ENCODE measurements around the gene RASSF7.

DNA sequence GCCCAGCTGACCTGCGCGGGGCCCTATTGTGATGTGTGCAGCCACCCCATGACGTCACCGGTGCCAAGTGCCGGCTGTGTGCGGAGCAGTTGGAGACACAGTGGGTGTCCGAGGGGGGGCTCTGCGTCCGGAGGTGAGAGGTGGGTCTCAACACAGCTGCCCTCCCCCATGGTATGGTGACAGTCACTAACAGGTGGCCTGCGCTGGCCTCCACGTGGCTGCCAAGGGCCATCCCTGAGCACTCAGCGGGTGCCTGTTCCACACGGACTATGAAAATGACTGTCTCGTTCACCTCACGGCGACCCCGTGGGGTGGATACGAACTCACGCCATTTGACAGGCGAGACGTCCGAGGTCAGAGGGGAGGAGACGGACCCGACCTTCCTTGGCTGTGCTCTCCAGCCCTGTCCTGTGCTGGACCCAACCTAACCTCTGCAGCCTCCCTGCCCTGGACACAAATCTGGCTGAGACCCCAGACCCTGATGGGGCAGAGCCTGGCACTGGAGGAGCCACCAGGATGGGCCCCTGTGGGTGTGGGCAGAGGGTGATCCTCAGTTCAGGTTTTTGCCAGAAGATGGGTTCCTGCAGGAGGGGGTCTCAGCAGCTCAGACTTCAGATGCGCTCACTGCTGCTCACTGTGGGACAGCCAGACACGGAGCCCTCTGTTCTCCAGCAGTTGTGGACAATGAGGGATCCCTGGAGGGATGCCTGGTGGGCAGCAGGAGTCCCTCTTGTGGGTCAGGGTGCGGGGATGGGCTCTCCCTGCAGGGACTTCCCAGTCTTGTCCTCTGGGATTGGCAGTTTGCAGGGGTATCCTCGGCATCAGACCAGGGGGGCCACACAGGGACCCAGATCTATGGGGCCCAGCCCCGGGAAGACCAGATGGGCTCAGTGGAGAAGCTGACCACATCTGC is 31.7 kb upstream of the RASSF7 start:
- TF ChIP-seq, protein P1, sequence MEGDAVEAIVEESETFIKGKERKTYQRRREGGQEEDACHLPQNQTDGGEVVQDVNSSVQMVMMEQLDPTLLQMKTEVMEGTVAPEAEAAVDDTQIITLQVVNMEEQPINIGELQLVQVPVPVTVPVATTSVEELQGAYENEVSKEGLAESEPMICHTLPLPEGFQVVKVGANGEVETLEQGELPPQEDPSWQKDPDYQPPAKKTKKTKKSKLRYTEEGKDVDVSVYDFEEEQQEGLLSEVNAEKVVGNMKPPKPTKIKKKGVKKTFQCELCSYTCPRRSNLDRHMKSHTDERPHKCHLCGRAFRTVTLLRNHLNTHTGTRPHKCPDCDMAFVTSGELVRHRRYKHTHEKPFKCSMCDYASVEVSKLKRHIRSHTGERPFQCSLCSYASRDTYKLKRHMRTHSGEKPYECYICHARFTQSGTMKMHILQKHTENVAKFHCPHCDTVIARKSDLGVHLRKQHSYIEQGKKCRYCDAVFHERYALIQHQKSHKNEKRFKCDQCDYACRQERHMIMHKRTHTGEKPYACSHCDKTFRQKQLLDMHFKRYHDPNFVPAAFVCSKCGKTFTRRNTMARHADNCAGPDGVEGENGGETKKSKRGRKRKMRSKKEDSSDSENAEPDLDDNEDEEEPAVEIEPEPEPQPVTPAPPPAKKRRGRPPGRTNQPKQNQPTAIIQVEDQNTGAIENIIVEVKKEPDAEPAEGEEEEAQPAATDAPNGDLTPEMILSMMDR (IDR thresholded peaks at IDR 0.05) = no peak
- TF ChIP-seq POLR2A (IDR thresholded peaks at IDR 0.05) = no peak
